WERI-Rb-1 (cell line): ENCODE results near the gene BICDL2.

Source experiments
- DNase-seq: peaks from one replicate; pipeline ENCODE4 v3.0.0-alpha.2; 2020
- H3K27ac ChIP-seq: fragments of 250-450 bp; sonication (Bioruptor Pico); 2 replicates; pipeline ENCODE4 v1.5.1; 2020; ENCODE audit warnings: mild to moderate bottlenecking, moderate library complexity
- H3K27me3 ChIP-seq: fragments of 250-450 bp; sonication (Bioruptor Pico); 2 replicates; pipeline ENCODE4 v1.5.1; 2021; ENCODE audit warnings: mild to moderate bottlenecking, low read depth, moderate library complexity; ENCODE audit not compliant: insufficient read depth, severe bottlenecking
- H3K36me3 ChIP-seq: fragments of 250-450 bp; sonication (Bioruptor Pico); 2 replicates; pipeline ENCODE4 v1.5.1; 2020; ENCODE audit warnings: mild to moderate bottlenecking, moderate library complexity
- H3K4me3 ChIP-seq: 2 replicates; pipeline ENCODE4 v1.5.1; 2011; ENCODE audit warnings: low read depth, mild to moderate bottlenecking, control low read depth, low read length
- H3K9me3 ChIP-seq: fragments of 250-450 bp; sonication (Bioruptor Pico); 2 replicates; pipeline ENCODE4 v1.5.1; 2021; ENCODE audit warnings: mild to moderate bottlenecking, moderate library complexity; ENCODE audit not compliant: severe bottlenecking
- CTCF ChIP-seq: IDR thresholded peaks from 2 replicates; pipeline ENCODE4 v1.5.1; 2011; ENCODE audit warnings: low read depth, mild to moderate bottlenecking, control low read depth, inconsistent platforms, low read length

The BICDL2 gene

GRCh38 chr16:3035972-3036725 is 595 bp downstream of the BICDL2 start:
- no peak overlapping the region for H3K27ac ChIP-seq
- H3K27me3 ChIP-seq = peaks cover 81% of the 10 kb centered on the region
- no peak overlapping the region for H3K4me3 ChIP-seq

GRCh38 chr16:3035289-3035971 is 1.3 kb downstream of the BICDL2 start:
- Histone ChIP-seq H3K27ac (no peak overlapping the region), H3K36me3 (no peaks in the 10 kb centered on the region), H3K9me3 (peaks cover 5% of the 10 kb centered on the region), H3K27me3 (peaks cover 88% of the 10 kb centered on the region), H3K4me3 (no peak overlapping the region)
- TF ChIP-seq CTCF = no peak
- DNase-seq = no peak

More at GRCh38 chr16:3035972-3036725, 595 bp downstream of the BICDL2 start:
- Histone ChIP-seq H3K36me3 (no peaks in the 10 kb centered on the region), H3K9me3 (peaks cover 5% of the 10 kb centered on the region)
- no peak for DNase-seq
- TF ChIP-seq CTCF = no peak

GRCh38 chr16:3032624-3033023 is 4.1 kb downstream of the BICDL2 start:
- TF ChIP-seq CTCF = no peak
- Histone ChIP-seq H3K9me3 (peaks cover 2% of the 10 kb centered on the region), H3K27me3 (peaks cover 84% of the 10 kb centered on the region), H3K36me3 (peaks cover 2% of the 10 kb centered on the region; the same call in 1 of the 2 replicates), H3K4me3 (no peak overlapping the region), H3K27ac (no peak overlapping the region)
- DNase-seq = no peak

GRCh38 chr16:3030222-3031212 is 6.2 kb downstream of the BICDL2 start:
- peaks cover 23% of the 10 kb centered on the region for H3K36me3 ChIP-seq
- no peak overlapping the region for H3K4me3 ChIP-seq
- no peak for TF ChIP-seq CTCF
- H3K27me3 ChIP-seq = peaks cover 65% of the 10 kb centered on the region
- DNase-seq = no peak
- peaks cover 2% of the 10 kb centered on the region for H3K9me3 ChIP-seq
- no peak overlapping the region for H3K27ac ChIP-seq

- H3K36me3 ChIP-seq = peaks cover 29% of the 10 kb centered on the region
- H3K27me3 ChIP-seq = peaks cover 59% of the 10 kb centered on the region
- DNase-seq = no peak
- H3K9me3 ChIP-seq = peaks cover 2% of the 10 kb centered on the region
- TF ChIP-seq CTCF = no peak
- no peak overlapping the region for H3K27ac ChIP-seq
- H3K4me3 ChIP-seq = peak overlapping the region; percentile 17
These were observed 7.1 kb downstream of the BICDL2 start for GRCh38 chr16:3029491-3030221.
